PC-9 (cell line): ENCODE results near the gene ADGRG4. TPM values are rescaled to one million over a fixed set of nuclear protein-coding genes. Genes with fewer than 3 reads are reported as not detected.

ENCODE experiments used
- BruUV-seq: library from RNA; stranded (reverse); fragments of 400-500 nt; replicated peaks from 2 replicates; lab custom pipeline; 2021; lab: Mats Ljungman, UMichigan
- CTCF ChIA-PET: fragments of 300-600 bp; sonication (Branson Sonifier 250); formaldehyde crosslinking; loops from one replicate; lab custom pipeline; 2022; ENCODE audit warnings: antibody characterized with exemption; lab: Charles Lee
- POLR2A ChIA-PET: fragments of 300-600 bp; sonication (Branson Sonifier 250); formaldehyde crosslinking; loops from one replicate; lab custom pipeline; 2022; ENCODE audit warnings: antibody characterized with exemption; ENCODE audit not compliant: unreplicated experiment; lab: Charles Lee
- DNase-seq, 2 experiments: peaks; one replicate each; pipeline versions ENCODE4 v3.0.0 to v3.0.0-alpha.2; 2015 to 2022; ENCODE audit warnings: mixed read lengths in 1 of 2
- H2AFZ ChIP-seq: fragments of 200-600 bp; sonication (generic); 2 replicates; pipeline ENCODE4 v1.8.1; 2017; ENCODE audit warnings: antibody characterized with exemption
- H3F3A ChIP-seq: fragments of 200-600 bp; sonication (generic); 2 replicates; pipeline ENCODE4 v1.8.1; 2017; ENCODE audit warnings: antibody characterized with exemption, mild to moderate bottlenecking, low read depth; ENCODE audit not compliant: insufficient read depth
- H3K27ac ChIP-seq: fragments of 200-600 bp; sonication (generic); 2 replicates; pipeline ENCODE4 v1.6.1; 2016; ENCODE audit warnings: mixed run types
- H3K27me3 ChIP-seq: fragments of 200-600 bp; sonication (generic); 2 replicates; pipeline ENCODE4 v1.6.1; 2016; ENCODE audit warnings: low read depth, mixed run types; ENCODE audit not compliant: insufficient read depth
- H3K36me3 ChIP-seq: fragments of 200-600 bp; sonication (generic); 2 replicates; pipeline ENCODE4 v1.6.1; 2016; ENCODE audit warnings: low read depth, mixed run types
- H3K4me1 ChIP-seq: fragments of 200-600 bp; sonication (generic); replicated peaks from 2 replicates; pipeline ENCODE4 v1.6.1; 2016; ENCODE audit warnings: mixed run types; ENCODE audit not compliant: insufficient read depth
- H3K4me2 ChIP-seq: fragments of 200-600 bp; sonication (generic); 2 replicates; pipeline ENCODE4 v1.6.1; 2017; ENCODE audit warnings: mixed run types
- H3K4me3 ChIP-seq: fragments of 200-600 bp; sonication (generic); 2 replicates; pipeline ENCODE4 v1.6.1; 2016; ENCODE audit warnings: mixed run types
- H3K79me2 ChIP-seq: fragments of 200-600 bp; sonication (generic); 2 replicates; pipeline ENCODE4 v1.6.1; 2017; ENCODE audit warnings: low read depth, mixed run types
- H3K9me2 ChIP-seq: fragments of 200-600 bp; sonication (generic); 2 replicates; pipeline ENCODE4 v1.8.1; 2017; ENCODE audit warnings: mild to moderate bottlenecking; ENCODE audit not compliant: insufficient read depth
- H3K9me3 ChIP-seq: fragments of 200-600 bp; sonication (generic); 2 replicates; pipeline ENCODE4 v1.8.1; 2016; ENCODE audit warnings: low read depth; ENCODE audit not compliant: insufficient read depth
- H4K20me1 ChIP-seq: fragments of 200-600 bp; sonication (generic); 2 replicates; pipeline ENCODE4 v1.8.1; 2017; ENCODE audit not compliant: insufficient read depth
- EZH2 ChIP-seq: fragments of 200-600 bp; sonication (generic); IDR thresholded peaks from 2 replicates; pipeline ENCODE4 v1.8.0; 2017; ENCODE audit warnings: antibody characterized with exemption, low read depth
- intact Hi-C: fragments of 100-400 bp; cut with micrococcal nuclease; formaldehyde crosslinking; loops from one replicate; pipeline ENCODE4 v1.10.0; 2022; ENCODE audit not compliant: unreplicated experiment
- total RNA-seq: library from RNA; stranded (reverse); gene quantifications from 2 replicates; pipeline ENCODE4 v1.2.3, GENCODE V29; 2021
- TF ChIP-seq, protein P1 (sequence below): fragments of 200-600 bp; sonication (generic); conservative IDR thresholded peaks from 2 replicates; pipeline ENCODE4 v1.6.1; 2017; ENCODE audit warnings: mixed run types, antibody characterized with exemption, mild to moderate bottlenecking, moderate library complexity

ADGRG4 gene
- total RNA-seq, 1 experiment from 2014 or later: not detected

DNA sequence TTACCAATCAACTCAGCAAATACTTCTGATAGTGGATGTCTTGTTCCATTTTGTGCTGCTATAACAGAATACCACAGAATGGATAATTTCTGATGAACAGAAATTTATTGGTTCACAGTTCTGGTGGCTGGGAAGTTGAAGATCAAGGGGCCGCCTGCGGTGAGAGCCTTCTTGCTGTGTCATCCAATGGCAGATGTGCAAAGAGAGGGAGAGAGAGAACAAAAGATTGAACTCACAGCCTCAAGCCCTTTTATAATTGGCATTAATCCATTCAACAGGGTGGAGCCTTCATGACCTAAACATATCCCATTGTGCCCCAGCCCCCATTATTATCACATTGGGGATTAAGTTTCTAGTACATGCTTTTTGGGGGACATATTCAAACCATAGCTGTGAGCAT is 86.1 kb downstream of the ADGRG4 start:
- POLR2A ChIA-PET: no interaction called here
- Histone ChIP-seq H4K20me1 (no peaks in the 10 kb centered on the region), H3K9me2 (no peaks in the 10 kb centered on the region; the same call in 1 of the 2 replicates), H3K4me3 (no peak overlapping the region), H3K27me3 (no peaks in the 10 kb centered on the region), H3K9me3 (no peaks in the 10 kb centered on the region), H2AFZ (no peak overlapping the region), H3K79me2 (no peaks in the 10 kb centered on the region), H3K4me1 (peaks cover 13% of the 10 kb centered on the region), H3K27ac (no peak overlapping the region), H3F3A (0 out of 2 replicates have a peak, but pooled peaks cover 3% of the 10 kb centered on the region), H3K4me2 (no peak overlapping the region), H3K36me3 (no peaks in the 10 kb centered on the region)
- TF ChIP-seq, protein P1, sequence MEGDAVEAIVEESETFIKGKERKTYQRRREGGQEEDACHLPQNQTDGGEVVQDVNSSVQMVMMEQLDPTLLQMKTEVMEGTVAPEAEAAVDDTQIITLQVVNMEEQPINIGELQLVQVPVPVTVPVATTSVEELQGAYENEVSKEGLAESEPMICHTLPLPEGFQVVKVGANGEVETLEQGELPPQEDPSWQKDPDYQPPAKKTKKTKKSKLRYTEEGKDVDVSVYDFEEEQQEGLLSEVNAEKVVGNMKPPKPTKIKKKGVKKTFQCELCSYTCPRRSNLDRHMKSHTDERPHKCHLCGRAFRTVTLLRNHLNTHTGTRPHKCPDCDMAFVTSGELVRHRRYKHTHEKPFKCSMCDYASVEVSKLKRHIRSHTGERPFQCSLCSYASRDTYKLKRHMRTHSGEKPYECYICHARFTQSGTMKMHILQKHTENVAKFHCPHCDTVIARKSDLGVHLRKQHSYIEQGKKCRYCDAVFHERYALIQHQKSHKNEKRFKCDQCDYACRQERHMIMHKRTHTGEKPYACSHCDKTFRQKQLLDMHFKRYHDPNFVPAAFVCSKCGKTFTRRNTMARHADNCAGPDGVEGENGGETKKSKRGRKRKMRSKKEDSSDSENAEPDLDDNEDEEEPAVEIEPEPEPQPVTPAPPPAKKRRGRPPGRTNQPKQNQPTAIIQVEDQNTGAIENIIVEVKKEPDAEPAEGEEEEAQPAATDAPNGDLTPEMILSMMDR: no peak
- no peak for TF ChIP-seq EZH2
- intact Hi-C loops: no loop called here
- no peak for DNase-seq
- CTCF ChIA-PET: no interaction called here
- BruUV-seq: no TSS peak

DNA sequence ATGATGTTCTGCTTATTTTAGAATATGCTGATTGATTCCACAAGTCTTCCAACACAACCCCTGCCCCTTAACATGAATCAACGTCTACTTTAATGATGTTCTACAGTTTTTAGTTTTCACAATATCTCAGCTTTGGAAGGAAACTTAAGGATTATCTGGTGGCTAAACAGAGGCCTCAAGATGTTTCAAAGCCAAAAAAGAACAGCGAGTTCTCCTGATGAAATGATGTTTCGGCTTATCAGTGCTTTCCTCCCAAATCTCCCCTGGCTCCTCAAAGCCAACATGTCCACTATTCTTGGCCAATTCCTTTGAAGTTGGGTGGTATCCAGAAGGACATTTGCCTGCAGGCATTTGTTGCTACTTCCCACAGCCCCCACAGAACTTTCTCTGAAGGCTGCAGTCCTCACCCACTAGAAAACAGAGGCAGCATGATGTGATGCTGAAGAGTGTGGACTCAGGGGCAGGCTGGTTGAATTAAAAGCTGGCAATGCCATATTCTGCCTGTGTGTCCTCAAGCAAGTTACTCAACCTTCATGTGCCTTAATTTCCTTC is 87.3 kb downstream of the ADGRG4 start:
- no peak overlapping the region for H3K4me2 ChIP-seq
- H3K4me1 ChIP-seq: peaks cover 13% of the 10 kb centered on the region
- BruUV-seq: no TSS peak
- no peak overlapping the region for H2AFZ ChIP-seq
- H3K36me3 ChIP-seq: no peaks in the 10 kb centered on the region
- no peak for TF ChIP-seq EZH2
- TF ChIP-seq, protein P1: no peak
- H3K79me2 ChIP-seq: no peaks in the 10 kb centered on the region
- H3F3A ChIP-seq: 0 out of 2 replicates have a peak, but pooled peaks cover 3% of the 10 kb centered on the region
- no peaks in the 10 kb centered on the region for H3K27me3 ChIP-seq
- no peaks in the 10 kb centered on the region; the same call in 1 of the 2 replicates for H3K9me2 ChIP-seq
- ChIA-PET POLR2A (no interaction called here), CTCF (no interaction called here)
- no peaks in the 10 kb centered on the region for H4K20me1 ChIP-seq
- no peak overlapping the region for H3K4me3 ChIP-seq
- DNase-seq: no peak
- intact Hi-C loops: no loop called here
- H3K27ac ChIP-seq: no peak overlapping the region
- H3K9me3 ChIP-seq: no peaks in the 10 kb centered on the region

DNA sequence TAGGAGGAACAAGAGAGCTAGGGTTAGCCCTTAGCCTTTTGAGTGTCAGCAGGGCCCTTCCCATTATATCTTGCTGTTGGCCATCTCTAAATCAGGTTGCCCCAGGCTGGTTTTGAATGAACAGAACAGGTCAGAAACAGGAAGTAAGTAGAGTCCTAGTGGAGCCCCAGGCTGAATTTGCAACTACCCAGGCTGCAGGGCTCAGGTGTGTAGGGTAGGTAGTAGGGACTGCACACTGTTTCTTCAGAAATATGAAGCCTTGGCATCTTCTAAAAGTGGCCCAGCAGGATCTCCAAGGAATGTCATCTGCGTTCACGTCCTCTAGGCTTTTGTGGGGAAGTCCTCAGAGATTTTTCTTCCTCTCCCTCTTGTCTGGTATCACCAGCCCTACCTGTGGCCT is 90.2 kb downstream of the ADGRG4 start:
- intact Hi-C loops: loop anchor here (10.0 kb wide), 1 partner anchor 304 kb away; no protein-coding TSS in a partner anchor
- Histone ChIP-seq H3K27ac (peak overlapping the region; percentile 23; the same call in 1 of the 2 replicates), H4K20me1 (no peaks in the 10 kb centered on the region), H2AFZ (no peak overlapping the region), H3K27me3 (no peaks in the 10 kb centered on the region), H3K36me3 (no peaks in the 10 kb centered on the region), H3K4me2 (peak overlapping the region; percentile 37), H3K79me2 (no peaks in the 10 kb centered on the region), H3K4me1 (peaks cover 28% of the 10 kb centered on the region), H3F3A (0 out of 2 replicates have a peak, but pooled peaks cover 3% of the 10 kb centered on the region), H3K4me3 (no peak overlapping the region), H3K9me2 (no peaks in the 10 kb centered on the region; the same call in 1 of the 2 replicates), H3K9me3 (no peaks in the 10 kb centered on the region; the same call in 1 of the 2 replicates)
- TF ChIP-seq, protein P1: no peak
- no peak for TF ChIP-seq EZH2
- no TSS peak for BruUV-seq
- DNase-seq: peak; percentile 46 to 79
- CTCF ChIA-PET: no interaction called here
- POLR2A ChIA-PET: no interaction called here
